Activated CD4-positive, alpha-beta T cell treated with anti-CD3 and anti-CD28 coated beads for 36 hours (primary cell): ENCODE measurements around the gene TMEM119. TPM values are rescaled to one million over a fixed set of nuclear protein-coding genes. Genes with fewer than 3 reads are reported as not detected.
"Not testable (repeated sequence)": the region's sequence is repeated elsewhere in the genome, so short reads cannot be mapped to it uniquely, and the experiment has no call there.

Experiments used
- ATAC-seq: fragments of 200-7000 bp; cut with Tn5 transposase; one replicate; pipeline ENCODE4 v1.10.0; 2021; ENCODE audit warnings: mild to moderate bottlenecking, moderate library complexity
- CTCF ChIA-PET: fragments of 350-600 bp; sonication (Branson Sonifier 250); formaldehyde crosslinking; loops from one replicate; lab custom pipeline; 2021; ENCODE audit warnings: antibody characterized with exemption; lab: Charles Lee
- POLR2A ChIA-PET: fragments of 350-600 bp; sonication (Branson Sonifier 250); formaldehyde crosslinking; loops from one replicate; lab custom pipeline; 2021; ENCODE audit warnings: antibody characterized with exemption, inconsistent platforms; lab: Charles Lee
- DNase-seq: peaks from one replicate; pipeline ENCODE4 v3.0.0-alpha.2; 2020
- H3K27ac Mint-ChIP-seq: one replicate; pipeline ENCODE4 v1.8.0; 2021; ENCODE audit warnings: mixed read lengths
- H3K27me3 Mint-ChIP-seq: one replicate; pipeline ENCODE4 v1.8.0; 2021; ENCODE audit warnings: mixed read lengths
- H3K36me3 Mint-ChIP-seq: one replicate; pipeline ENCODE4 v1.8.0; 2021; ENCODE audit warnings: low read depth, mixed read lengths
- H3K4me1 Mint-ChIP-seq: one replicate; pipeline ENCODE4 v1.8.0; 2021; ENCODE audit warnings: mixed read lengths
- H3K4me3 Mint-ChIP-seq: one replicate; pipeline ENCODE4 v1.8.0; 2021; ENCODE audit warnings: mild to moderate bottlenecking, moderate library complexity, mixed read lengths
- H3K9me3 Mint-ChIP-seq: one replicate; pipeline ENCODE4 v1.8.0; 2021; ENCODE audit warnings: low read depth, mixed read lengths
- intact Hi-C, 2 experiments: fragments of 100-400 bp; cut with DNase I in 1 of 2; cut with micrococcal nuclease in 1 of 2; formaldehyde crosslinking; loops; one replicate each; pipeline versions ENCODE4 v1.14.2 to v1.15.1; 2022 to 2024; cut with DNase I, micrococcal nuclease
- total RNA-seq, 2 experiments: library from RNA; stranded (reverse); gene quantifications; one replicate each; pipeline ENCODE4 v1.2.3, GENCODE V29; 2021

The TMEM119 gene
- total RNA-seq, 2 experiments from 2014 or later, result 0.21 to 0.28 TPM

DNA sequence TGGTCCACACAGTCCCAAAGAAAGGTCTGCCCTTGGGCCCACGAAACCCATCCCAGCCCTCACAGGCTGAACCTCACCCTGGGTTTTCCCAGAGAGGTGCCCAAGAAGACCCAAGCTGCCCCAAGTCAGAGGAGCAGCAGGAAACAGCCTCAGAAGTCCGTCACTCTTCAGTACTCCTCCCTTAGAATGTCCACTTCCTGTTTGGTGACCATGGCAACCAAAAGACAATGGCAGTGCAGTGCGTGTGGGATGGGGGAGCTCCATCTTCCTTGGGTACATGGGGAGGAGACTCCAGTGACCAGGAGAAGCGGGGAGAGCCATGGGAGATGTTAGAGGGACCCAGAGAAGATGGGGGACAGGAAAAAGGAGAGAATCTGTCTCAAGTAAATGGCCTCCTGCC is 24.5 kb upstream of the TMEM119 start:
- Mint-ChIP-seq H3K9me3 (no peaks in the 10 kb centered on the region), H3K36me3 (peaks cover 42% of the 10 kb centered on the region), H3K4me3 (no peak overlapping the region), H3K27ac (peak overlapping the region; percentile 86), H3K4me1 (peaks cover 38% of the 10 kb centered on the region), H3K27me3 (no peaks in the 10 kb centered on the region)
- ATAC-seq (no peak), DNase-seq (no peak)
- ChIA-PET CTCF (interaction anchor here (0.6 to 9.0 kb wide), 2 partner anchors 57 to 896 kb away, joined by 3 to 270 read pairs; partner anchors contain the start of genes ISCU and SART3), POLR2A (interaction anchor here (0.6 kb wide), 1 partner anchor 12 kb away, joined by 3 read pairs; no protein-coding TSS in a partner anchor)
- intact Hi-C loops, result no loop called here

DNA sequence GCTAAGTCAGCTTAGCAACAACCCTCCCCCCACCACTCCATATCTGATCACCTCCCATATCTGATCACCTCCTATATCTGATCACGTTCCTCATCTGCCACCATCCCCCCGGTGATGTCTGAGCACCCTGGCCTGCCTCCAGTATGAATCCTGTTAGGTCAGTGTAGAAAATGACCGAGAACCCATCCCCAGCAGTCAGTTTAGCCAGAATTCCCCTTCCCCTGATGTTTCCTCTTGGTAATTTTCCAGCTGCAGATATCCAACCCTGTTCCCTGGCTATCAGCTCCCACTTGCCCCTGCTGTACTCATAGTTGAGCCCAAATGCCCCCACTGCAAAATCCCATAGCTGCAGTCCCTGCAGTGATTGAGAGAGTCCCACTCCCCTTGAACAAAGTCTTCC is 23.3 kb upstream of the TMEM119 start:
- no peaks in the 10 kb centered on the region for H3K27me3 Mint-ChIP-seq
- DNase-seq, result no peak
- peak overlapping the region; percentile 70 for H3K27ac Mint-ChIP-seq
- H3K36me3 Mint-ChIP-seq, result peaks cover 46% of the 10 kb centered on the region
- peaks cover 4% of the 10 kb centered on the region for H3K9me3 Mint-ChIP-seq
- H3K4me1 Mint-ChIP-seq, result peaks cover 45% of the 10 kb centered on the region
- CTCF ChIA-PET, result interaction anchor here (0.5 to 9.0 kb wide), 5 partner anchors 10 to 239 kb away, joined by 3 to 270 read pairs (median 3); partner anchors contain the start of genes ISCU, SART3 and SELPLG
- intact Hi-C loops, result no loop called here
- POLR2A ChIA-PET, result interaction anchor here (0.7 kb wide), 1 partner anchor 52 kb away, joined by 3 read pairs; no protein-coding TSS in a partner anchor
- no peak overlapping the region for H3K4me3 Mint-ChIP-seq
- no peak for ATAC-seq

DNA sequence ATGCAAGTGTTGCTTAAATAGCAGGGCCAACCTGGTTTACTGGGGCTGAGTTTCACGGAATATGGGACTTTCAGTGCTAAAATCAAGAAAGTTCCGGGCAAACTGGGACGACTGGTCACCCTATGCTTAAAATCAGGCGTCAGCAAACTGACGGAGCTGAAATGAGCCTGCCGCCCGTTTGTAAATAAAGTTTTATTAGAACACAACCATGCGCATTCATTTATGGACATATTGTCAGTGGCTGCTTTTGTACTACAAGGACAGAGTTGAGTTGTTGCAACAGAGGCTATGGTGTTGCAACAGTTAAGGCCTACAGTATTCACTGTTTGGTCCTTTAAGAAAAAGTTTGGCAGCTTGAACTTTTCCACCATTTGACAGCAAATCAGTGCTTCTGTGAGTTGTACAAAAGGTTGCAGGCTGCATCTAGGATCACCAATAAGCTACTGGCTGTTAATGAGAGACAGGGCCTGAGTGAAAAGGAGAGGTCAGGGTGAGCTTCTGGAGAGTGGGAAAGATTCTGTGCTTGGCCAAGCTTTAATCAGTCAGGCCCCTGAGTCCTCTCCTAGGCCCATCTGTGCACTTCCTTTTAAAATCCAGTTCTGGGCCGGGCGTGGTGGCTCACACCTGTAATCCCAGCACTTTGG is 22.5 kb upstream of the TMEM119 start:
- no peak overlapping the region for H3K4me3 Mint-ChIP-seq
- H3K4me1 Mint-ChIP-seq, result peaks cover 43% of the 10 kb centered on the region
- POLR2A ChIA-PET, result interaction anchor here (0.6 kb wide), 1 partner anchor 20 kb away, joined by 3 read pairs; no protein-coding TSS in a partner anchor
- intact Hi-C loops, result no loop called here
- ATAC-seq (no peak), DNase-seq (no peak)
- H3K27me3 Mint-ChIP-seq, result no peaks in the 10 kb centered on the region
- CTCF ChIA-PET, result interaction anchor here (0.5 to 9.0 kb wide), 7 partner anchors 11 to 238 kb away, joined by 3 to 270 read pairs (median 4); partner anchors contain the start of genes ISCU, SART3 and SELPLG
- peaks cover 46% of the 10 kb centered on the region for H3K36me3 Mint-ChIP-seq
- H3K9me3 Mint-ChIP-seq, result peaks cover 9% of the 10 kb centered on the region
- H3K27ac Mint-ChIP-seq, result peak overlapping the region; percentile 61

DNA sequence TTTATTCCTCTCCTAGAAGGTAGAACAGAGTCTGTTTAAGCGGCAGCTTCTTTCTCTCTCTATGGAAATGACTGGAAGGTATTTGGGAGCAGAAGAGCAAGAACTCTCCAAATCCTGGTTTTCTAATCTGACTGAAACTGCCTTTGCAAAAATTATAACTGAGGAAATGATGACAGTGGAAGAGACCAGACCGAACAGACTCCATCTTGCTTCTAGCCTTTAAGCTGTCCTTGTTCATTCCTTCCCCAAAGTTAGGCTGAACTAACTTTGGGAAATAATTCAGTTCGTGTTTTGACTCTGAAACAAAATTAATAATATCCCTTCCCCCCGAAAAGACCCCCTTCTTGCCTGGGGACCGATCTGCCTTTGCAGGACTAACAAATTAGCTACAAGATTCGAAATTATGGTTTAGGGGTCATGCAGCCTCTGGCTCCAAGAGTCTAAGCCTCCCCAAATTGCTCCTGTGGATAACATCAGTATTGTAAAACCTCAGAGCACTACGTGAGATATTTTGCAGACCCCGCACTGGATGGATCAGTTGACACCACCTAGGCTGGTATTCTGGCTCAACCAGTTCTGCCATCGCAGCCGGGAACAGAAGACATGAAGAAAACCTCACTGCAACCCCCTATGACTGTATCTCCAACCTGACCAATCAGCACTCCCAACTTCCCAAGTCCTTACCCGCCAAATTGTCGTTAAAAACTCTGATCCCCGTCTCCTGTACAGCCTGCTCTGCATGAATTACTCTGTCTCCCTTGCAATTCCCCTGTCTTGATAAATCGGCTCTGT is 21.7 kb upstream of the TMEM119 start:
- no peak overlapping the region for H3K4me3 Mint-ChIP-seq
- POLR2A ChIA-PET, result interaction anchor here (1.2 kb wide), 1 partner anchor 51 kb away, joined by 5 read pairs; no protein-coding TSS in a partner anchor

DNA sequence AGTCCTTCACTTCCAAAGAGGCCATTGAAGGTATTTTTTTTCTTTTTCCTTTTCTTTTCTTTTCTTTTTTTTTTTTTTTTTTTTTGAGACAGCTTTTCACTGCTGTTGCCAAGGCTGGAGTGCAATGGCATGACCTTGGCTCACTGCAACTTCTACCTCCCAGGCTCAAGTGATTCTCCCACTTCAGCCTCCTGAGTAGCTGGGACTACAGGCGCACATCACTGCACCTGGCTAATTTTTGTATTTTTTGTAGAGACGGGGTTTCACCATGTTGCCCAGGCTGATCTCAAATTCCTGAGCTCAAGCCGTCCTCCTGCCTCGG is 21.0 kb upstream of the TMEM119 start:
- peaks cover 36% of the 10 kb centered on the region for H3K36me3 Mint-ChIP-seq
- not testable (repeated sequence) for H3K9me3 Mint-ChIP-seq, ATAC-seq, DNase-seq, H3K27ac Mint-ChIP-seq, H3K27me3 Mint-ChIP-seq, H3K4me3 Mint-ChIP-seq
- ChIA-PET CTCF (interaction anchor here (0.6 to 9.0 kb wide), 19 partner anchors 12 to 1263 kb away, joined by 3 to 270 read pairs (median 5); partner anchors contain the start of genes FICD, ISCU, SART3 and SELPLG), POLR2A (interaction anchor here (0.6 to 1.6 kb wide), 3 partner anchors 9 to 54 kb away, joined by 4 to 5 read pairs (median 5); no protein-coding TSS in a partner anchor)
- peaks cover 40% of the 10 kb centered on the region for H3K4me1 Mint-ChIP-seq
- intact Hi-C loops, result loop anchor here in 1 of 2 experiments (1.0 to 10.0 kb wide), 4 partner anchors 56 to 854 kb away; partner anchors contain the start of genes FICD and PRDM4

More for the DNA sequence above, 21.7 kb upstream of the TMEM119 start:
- peaks cover 42% of the 10 kb centered on the region for H3K36me3 Mint-ChIP-seq
- no peaks in the 10 kb centered on the region for H3K27me3 Mint-ChIP-seq
- DNase-seq (no peak), ATAC-seq (no peak)
- H3K27ac Mint-ChIP-seq, result peak overlapping the region; percentile 10
- peaks cover 40% of the 10 kb centered on the region for H3K4me1 Mint-ChIP-seq
- CTCF ChIA-PET, result interaction anchor here (0.6 to 9.0 kb wide), 10 partner anchors 12 to 774 kb away, joined by 3 to 270 read pairs (median 10); partner anchors contain the start of genes ISCU, SART3 and SELPLG
- H3K9me3 Mint-ChIP-seq, result peaks cover 9% of the 10 kb centered on the region
- intact Hi-C loops, result loop anchor here in 1 of 2 experiments (2.0 to 10.0 kb wide), 2 partner anchors 183 to 855 kb away; partner anchors contain the start of gene PRDM4

DNA sequence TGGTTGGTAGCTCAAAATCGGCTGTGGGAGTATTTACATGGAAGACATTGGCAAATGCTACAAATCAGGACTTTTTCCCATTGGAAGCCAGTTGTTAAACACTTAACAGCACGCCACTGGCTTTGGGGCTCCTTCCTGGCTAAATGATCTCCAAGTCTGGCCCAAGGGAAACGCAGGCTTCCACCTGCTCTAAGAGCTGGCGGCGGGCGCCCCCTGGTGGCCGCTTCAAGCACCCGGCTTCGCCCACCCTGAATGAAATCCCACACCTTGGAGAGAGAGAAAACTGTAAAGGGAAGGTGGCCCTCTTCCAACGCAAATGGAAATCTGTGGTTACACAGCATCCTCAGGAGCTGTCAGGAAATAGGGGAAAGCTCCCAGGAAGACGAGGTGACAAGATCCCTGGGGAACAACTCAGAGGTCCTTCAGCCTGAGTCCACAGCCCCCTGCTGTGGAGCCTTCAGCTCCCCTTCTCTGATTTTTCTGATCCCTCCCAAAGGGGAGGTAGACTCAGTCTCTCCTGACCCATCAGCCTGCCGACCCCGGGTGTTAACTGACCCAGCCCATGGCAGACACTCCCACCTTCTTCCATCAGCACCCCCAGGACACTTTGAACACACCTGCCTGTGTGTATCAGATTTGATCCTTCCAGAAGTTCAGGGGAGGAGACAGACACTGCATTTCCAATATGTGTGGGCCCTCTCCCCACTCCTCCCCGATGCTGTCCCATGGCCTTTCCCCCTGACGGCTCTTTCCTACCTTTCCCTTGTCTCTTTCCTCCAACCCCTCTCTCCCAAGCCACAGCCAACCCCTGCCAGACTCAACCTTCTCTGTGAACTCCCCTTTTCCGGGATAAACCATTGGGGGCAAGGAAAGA is 20.4 kb upstream of the TMEM119 start:
- ChIA-PET CTCF (interaction anchor here (0.6 to 9.0 kb wide), 33 partner anchors 9 to 1511 kb away, joined by 3 to 270 read pairs (median 5); partner anchors contain the start of genes FICD, ISCU, SART3 and SELPLG), POLR2A (interaction anchor here (0.6 to 2.1 kb wide), 7 partner anchors 10 to 56 kb away, joined by 3 to 8 read pairs (median 5); partner anchors contain the start of gene ISCU)
- Mint-ChIP-seq H3K4me1 (peaks cover 40% of the 10 kb centered on the region), H3K9me3 (peaks cover 9% of the 10 kb centered on the region), H3K27me3 (no peaks in the 10 kb centered on the region), H3K4me3 (no peak overlapping the region), H3K27ac (peak overlapping the region; percentile 62), H3K36me3 (peaks cover 30% of the 10 kb centered on the region)
- intact Hi-C loops, result loop anchor here in 1 of 2 experiments (1.0 to 10.0 kb wide), 4 partner anchors 55 to 854 kb away; partner anchors contain the start of genes FICD and PRDM4
- peak; percentile 88 for DNase-seq
- ATAC-seq, result peak; percentile 46

DNA sequence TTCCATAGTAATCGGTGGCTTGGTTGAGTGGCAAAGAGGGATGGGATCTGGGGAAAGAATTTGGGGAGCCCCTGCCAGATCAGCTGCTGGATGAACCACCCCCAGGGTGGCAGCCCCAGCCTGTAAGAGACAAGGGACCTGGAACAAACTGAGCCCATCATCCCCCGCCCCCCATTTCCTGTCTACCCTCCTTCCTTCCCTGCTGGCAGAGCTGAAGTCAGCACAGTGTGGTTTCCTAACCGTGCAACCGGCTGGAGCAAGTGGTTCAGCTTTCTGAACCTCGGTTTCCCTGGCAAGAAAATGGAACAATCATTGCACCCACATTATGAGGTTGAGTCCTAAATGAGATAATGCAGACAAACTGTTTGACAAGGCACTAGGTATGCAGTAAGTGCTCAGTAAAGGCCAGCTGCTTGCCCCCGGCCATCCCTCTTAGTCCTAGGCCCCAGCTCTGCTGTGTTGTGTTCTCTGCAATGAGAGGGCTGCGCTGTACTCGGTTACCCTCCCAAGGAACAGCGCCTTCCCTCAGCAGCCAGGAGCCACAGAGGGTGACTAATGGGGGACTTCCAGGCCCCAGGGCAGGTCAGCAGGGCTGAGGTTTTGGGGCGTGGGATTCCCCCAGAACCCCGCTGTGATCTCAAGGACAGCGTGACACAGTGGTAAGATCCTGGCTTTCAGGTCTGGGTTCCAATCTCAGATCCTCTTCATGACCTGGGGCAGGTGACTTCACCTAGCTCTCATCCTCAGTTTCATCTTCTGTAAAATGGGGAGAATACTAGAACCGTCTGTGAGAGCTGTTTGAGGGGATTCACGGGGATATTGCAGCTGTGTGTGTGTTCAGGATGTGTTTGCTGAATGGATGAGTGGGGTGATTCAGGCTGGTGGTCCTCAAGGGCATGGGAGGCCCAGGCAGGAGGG is 19.3 kb upstream of the TMEM119 start:
- intact Hi-C loops, result loop anchor here (1.0 to 10.0 kb wide), 9 partner anchors 12 to 852 kb away; partner anchors contain the start of genes FICD (in 1 of the 2), PRDM4 (in 1 of the 2) and SELPLG (in 1 of the 2)
- H3K4me3 Mint-ChIP-seq, result peak overlapping the region; percentile 13
- POLR2A ChIA-PET, result interaction anchor here (0.6 to 2.1 kb wide), 8 partner anchors 11 to 141 kb away, joined by 3 to 8 read pairs (median 5); partner anchors contain the start of gene ISCU

DNA sequence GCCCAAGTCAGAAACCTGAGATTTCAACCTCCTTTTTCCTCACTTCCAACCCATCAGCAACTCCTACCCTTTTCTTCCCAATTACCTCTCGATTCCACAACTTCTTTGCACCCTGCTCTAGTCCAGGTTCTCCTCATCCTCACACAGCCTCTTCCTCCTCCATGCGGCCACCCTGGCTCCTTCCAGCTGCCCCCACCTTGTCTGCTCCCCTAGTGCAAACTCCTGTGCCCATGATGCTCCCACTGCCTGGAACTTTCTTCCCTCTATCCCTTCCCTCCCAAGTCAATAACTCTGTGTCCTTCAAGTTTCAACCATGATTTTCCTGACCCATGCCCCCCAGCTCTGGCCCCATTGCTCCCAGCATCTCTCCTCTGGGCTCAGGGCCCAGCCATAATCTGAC is 18.5 kb upstream of the TMEM119 start:
- Mint-ChIP-seq H3K4me1 (peaks cover 41% of the 10 kb centered on the region), H3K4me3 (no peak overlapping the region), H3K27me3 (no peaks in the 10 kb centered on the region), H3K36me3 (peaks cover 14% of the 10 kb centered on the region), H3K27ac (peak overlapping the region; percentile 77), H3K9me3 (peaks cover 9% of the 10 kb centered on the region)
- intact Hi-C loops, result loop anchor here in 1 of 2 experiments (10.0 kb wide), 1 partner anchor 852 kb away; the partner anchor contains the start of gene PRDM4
- POLR2A ChIA-PET, result interaction anchor here (0.9 to 2.1 kb wide), 5 partner anchors 12 to 54 kb away, joined by 4 to 8 read pairs (median 7); partner anchors contain the start of gene ISCU
- ATAC-seq (no peak), DNase-seq (no peak)
- CTCF ChIA-PET, result interaction anchor here (0.6 to 9.0 kb wide), 10 partner anchors 15 to 698 kb away, joined by 3 to 270 read pairs (median 23); partner anchors contain the start of genes ISCU, SART3 and SELPLG

More for the DNA sequence above, 19.3 kb upstream of the TMEM119 start:
- Mint-ChIP-seq H3K36me3 (peaks cover 19% of the 10 kb centered on the region), H3K9me3 (peaks cover 9% of the 10 kb centered on the region), H3K4me1 (peaks cover 36% of the 10 kb centered on the region), H3K27me3 (no peaks in the 10 kb centered on the region), H3K27ac (peak overlapping the region; percentile 77)
- DNase-seq, result peak; percentile 92
- ATAC-seq, result peak; percentile 92
- CTCF ChIA-PET, result interaction anchor here (0.6 to 9.0 kb wide), 29 partner anchors 8 to 1512 kb away, joined by 3 to 270 read pairs (median 6); partner anchors contain the start of genes FICD, ISCU, SART3 and SELPLG

DNA sequence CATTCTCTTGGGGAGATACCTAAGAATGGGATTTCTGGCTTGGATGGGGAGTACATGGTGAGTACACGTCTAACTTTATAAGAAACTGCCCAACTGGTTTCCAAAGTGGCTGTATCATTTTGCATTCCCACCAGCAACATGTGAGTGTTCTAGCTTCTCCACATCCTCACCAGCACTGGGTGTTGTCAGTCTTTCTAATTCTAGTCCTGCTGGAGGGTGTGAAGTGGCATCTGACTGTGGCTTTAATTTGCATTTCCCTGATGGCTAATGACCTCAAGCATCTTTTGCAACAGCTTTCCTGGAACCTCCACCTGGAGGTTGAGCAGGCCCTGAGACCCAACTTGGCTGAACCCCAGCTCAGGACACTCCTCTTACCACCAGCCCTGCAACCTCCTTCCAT is 18.0 kb upstream of the TMEM119 start:
- no peak for ATAC-seq
- POLR2A ChIA-PET, result interaction anchor here (0.6 to 1.0 kb wide), 2 partner anchors 12 to 200 kb away, joined by 3 to 5 read pairs; no protein-coding TSS in a partner anchor

More for the DNA sequence above, 18.0 kb upstream of the TMEM119 start:
- H3K27ac Mint-ChIP-seq, result peak overlapping the region; percentile 10
- intact Hi-C loops, result loop anchor here in 1 of 2 experiments (10.0 kb wide), 1 partner anchor 851 kb away; the partner anchor contains the start of gene PRDM4
- DNase-seq, result no peak
- H3K27me3 Mint-ChIP-seq, result no peaks in the 10 kb centered on the region
- H3K4me1 Mint-ChIP-seq, result peaks cover 38% of the 10 kb centered on the region
- peaks cover 11% of the 10 kb centered on the region for H3K36me3 Mint-ChIP-seq
- peaks cover 9% of the 10 kb centered on the region for H3K9me3 Mint-ChIP-seq
- CTCF ChIA-PET, result interaction anchor here (0.6 to 9.0 kb wide), 7 partner anchors 12 to 698 kb away, joined by 3 to 270 read pairs (median 3); partner anchors contain the start of genes ISCU, SART3 and SELPLG
- H3K4me3 Mint-ChIP-seq, result no peak overlapping the region
